ENCODE data around the gene IMPA2. TPM values are rescaled to one million over a fixed set of nuclear protein-coding genes. Genes with fewer than 3 reads are reported as not detected.

IMPA2 gene
- total and polyA plus RNA-seq, 2 of the 13 experiments (the other 11 are each of a cell fraction or from before 2014, with no cell fraction given) = 37.8 to 71.8 TPM

- TF ChIP-seq ZNF766 (CRISPR knock-in tag; IDR thresholded peaks at IDR 0.05; ENCODE audit: borderline replicate concordance) (peak; percentile 88; the same call in 1 of the 2 replicates), ZNF670 (CRISPR knock-in tag; IDR thresholded peaks at IDR 0.05; ENCODE audit: borderline replicate concordance) (peak; percentile 94), DDIT3 (CRISPR knock-in tag; IDR thresholded peaks at IDR 0.05) (no peak), ZNF597 (CRISPR knock-in tag; IDR thresholded peaks at IDR 0.05) (no peak), ZHX1 (CRISPR knock-in tag; IDR thresholded peaks at IDR 0.05; ENCODE audit: low read depth) (peak; percentile 61; the same call in 1 of the 2 replicates), SP4 (CRISPR knock-in tag; IDR thresholded peaks at IDR 0.05) (peak; percentile 83), SNAPC2 (CRISPR knock-in tag; IDR thresholded peaks at IDR 0.05) (peak; percentile 83; the same call in 1 of the 2 replicates), ZNF530 (CRISPR knock-in tag; IDR thresholded peaks at IDR 0.05; ENCODE audit: low read depth) (no peak), ATF1 (CRISPR knock-in tag; IDR thresholded peaks at IDR 0.05) (no peak), ZNF136 (CRISPR knock-in tag; IDR thresholded peaks at IDR 0.05; ENCODE audit: low read depth) (no peak), GRHL1 (CRISPR knock-in tag; conservative IDR thresholded peaks at IDR 0.05) (no peak), WIZ (CRISPR knock-in tag; IDR thresholded peaks at IDR 0.05) (0 out of 2 replicates have a peak, but pooled peaks have one; percentile 65), SP5 (CRISPR knock-in tag; IDR thresholded peaks at IDR 0.05; ENCODE audit: borderline replicate concordance, low read depth) (peak; percentile 76; the same call in 1 of the 2 replicates), CSRNP2 (CRISPR knock-in tag; conservative IDR thresholded peaks at IDR 0.05; ENCODE audit: low read depth) (no peak), NR2F6 (IDR thresholded peaks at IDR 0.05) (no peak), NR2F6 (CRISPR knock-in tag; IDR thresholded peaks at IDR 0.05) (peak; percentile 18; the same call in 1 of the 2 replicates), RBM22 (optimal IDR thresholded peaks at IDR 0.05; ENCODE audit: low read length) (no peak), PTBP1 (IDR thresholded peaks at IDR 0.05; ENCODE audit: low read depth, low read length, poor library complexity, severe bottlenecking) (no peak), ATAD3A (CRISPR knock-in tag; IDR thresholded peaks at IDR 0.05) (no peak), ZBTB25 (CRISPR knock-in tag; IDR thresholded peaks at IDR 0.05) (0 out of 2 replicates have a peak, but pooled peaks have one; percentile 43)
Measured at GRCh38 chr18:11980494-11981191, 664 bp upstream of the IMPA2 start (continued).

Data from HepG2 (cell line).